ENCODE measurements around the gene FMO5.

DNA sequence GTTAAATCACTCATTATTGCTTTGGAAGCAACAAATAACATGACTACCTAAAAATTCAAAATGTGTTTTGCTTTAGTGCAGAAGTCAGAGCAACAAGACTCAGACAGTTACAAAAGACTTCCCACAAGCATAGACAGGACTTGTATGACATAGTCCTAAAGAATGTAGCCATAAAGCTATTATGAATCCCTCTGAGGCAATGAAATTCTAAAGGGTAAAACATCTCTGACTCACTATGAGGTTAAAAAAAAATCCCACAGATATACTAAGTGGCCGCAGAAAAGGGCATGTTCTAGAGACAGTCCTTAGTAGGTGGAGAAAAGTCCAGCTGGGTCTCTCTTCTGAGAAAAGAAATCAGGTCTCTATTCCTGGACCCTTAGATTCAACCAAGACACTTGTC, 57.8 kb downstream of the FMO5 start:
- TF ChIP-seq, protein P1, sequence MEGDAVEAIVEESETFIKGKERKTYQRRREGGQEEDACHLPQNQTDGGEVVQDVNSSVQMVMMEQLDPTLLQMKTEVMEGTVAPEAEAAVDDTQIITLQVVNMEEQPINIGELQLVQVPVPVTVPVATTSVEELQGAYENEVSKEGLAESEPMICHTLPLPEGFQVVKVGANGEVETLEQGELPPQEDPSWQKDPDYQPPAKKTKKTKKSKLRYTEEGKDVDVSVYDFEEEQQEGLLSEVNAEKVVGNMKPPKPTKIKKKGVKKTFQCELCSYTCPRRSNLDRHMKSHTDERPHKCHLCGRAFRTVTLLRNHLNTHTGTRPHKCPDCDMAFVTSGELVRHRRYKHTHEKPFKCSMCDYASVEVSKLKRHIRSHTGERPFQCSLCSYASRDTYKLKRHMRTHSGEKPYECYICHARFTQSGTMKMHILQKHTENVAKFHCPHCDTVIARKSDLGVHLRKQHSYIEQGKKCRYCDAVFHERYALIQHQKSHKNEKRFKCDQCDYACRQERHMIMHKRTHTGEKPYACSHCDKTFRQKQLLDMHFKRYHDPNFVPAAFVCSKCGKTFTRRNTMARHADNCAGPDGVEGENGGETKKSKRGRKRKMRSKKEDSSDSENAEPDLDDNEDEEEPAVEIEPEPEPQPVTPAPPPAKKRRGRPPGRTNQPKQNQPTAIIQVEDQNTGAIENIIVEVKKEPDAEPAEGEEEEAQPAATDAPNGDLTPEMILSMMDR (IDR thresholded peaks at IDR 0.05) = no peak
- TF ChIP-seq POLR2A (IDR thresholded peaks at IDR 0.05) (no peak), EP300 (IDR thresholded peaks at IDR 0.05) (no peak), POLR2AphosphoS5 (IDR thresholded peaks at IDR 0.05) (no peak)
